Tibial nerve (tissue), 4 donors: ENCODE data around the gene HOXC10.

Source experiments
- EP300 ChIP-seq, 2 donors: sonication (generic); formaldehyde crosslinking; IDR thresholded peaks; one replicate each; pipeline ENCODE4 v1.6.1; 2017; ENCODE audit warnings: antibody characterized with exemption in 2 of 2, mild to moderate bottlenecking in 1 of 2
- POLR2A ChIP-seq, 2 donors: fragments of 450-650 bp; IDR thresholded peaks; one replicate each; pipeline ENCODE4 v1.6.1; 2017; ENCODE audit warnings: antibody characterized with exemption in 2 of 2, mild to moderate bottlenecking in 2 of 2, moderate library complexity in 2 of 2
- TF ChIP-seq, protein P1 (sequence below), 5 experiments: fragments of 200-600 bp in 3 of 5; fragments of 450-650 bp in 2 of 5; sonication (generic) in 3 of 5; IDR thresholded peaks; one replicate each; pipeline ENCODE4 v1.5.1; 2016 to 2019; ENCODE audit warnings: antibody characterized with exemption in 5 of 5, mild to moderate bottlenecking in 3 of 5, moderate library complexity in 2 of 5

DNA sequence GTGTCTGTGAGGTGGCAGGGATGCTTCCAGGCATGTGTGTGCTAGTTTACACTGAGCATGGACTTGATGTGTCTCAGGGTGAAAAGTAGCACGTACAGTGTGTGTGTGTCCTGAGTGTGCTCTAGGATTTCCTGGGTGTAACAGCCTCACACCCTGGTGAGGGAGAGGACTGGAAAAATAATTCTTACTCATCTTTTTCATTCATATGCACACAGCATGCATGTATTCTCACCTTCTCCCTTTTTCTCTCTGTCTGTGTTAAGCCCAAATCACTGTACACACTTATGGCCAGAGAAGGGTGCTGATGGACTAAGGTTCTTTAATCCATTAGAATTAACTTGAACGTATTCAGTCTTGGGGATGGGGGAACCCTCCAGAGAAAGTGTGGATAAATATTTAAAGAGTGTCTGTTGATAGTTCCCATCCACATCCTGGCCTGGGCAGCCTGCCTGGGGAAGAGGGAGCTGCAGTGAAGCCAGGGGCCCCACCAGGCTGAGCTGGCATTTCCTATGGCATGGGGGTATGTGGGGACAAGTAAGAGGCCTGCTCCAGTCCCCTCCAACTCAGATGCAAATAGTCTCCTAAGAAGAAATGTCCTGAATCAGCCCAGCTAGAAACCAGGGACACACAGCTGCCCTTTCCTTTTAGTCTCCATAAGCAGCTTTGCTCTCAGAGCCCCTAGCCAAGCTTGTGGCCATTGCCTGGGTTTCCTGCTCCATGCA, 22.8 kb downstream of the HOXC10 start:
- no peak for TF ChIP-seq POLR2A (IDR thresholded peaks at IDR 0.05)
- TF ChIP-seq, protein P1, sequence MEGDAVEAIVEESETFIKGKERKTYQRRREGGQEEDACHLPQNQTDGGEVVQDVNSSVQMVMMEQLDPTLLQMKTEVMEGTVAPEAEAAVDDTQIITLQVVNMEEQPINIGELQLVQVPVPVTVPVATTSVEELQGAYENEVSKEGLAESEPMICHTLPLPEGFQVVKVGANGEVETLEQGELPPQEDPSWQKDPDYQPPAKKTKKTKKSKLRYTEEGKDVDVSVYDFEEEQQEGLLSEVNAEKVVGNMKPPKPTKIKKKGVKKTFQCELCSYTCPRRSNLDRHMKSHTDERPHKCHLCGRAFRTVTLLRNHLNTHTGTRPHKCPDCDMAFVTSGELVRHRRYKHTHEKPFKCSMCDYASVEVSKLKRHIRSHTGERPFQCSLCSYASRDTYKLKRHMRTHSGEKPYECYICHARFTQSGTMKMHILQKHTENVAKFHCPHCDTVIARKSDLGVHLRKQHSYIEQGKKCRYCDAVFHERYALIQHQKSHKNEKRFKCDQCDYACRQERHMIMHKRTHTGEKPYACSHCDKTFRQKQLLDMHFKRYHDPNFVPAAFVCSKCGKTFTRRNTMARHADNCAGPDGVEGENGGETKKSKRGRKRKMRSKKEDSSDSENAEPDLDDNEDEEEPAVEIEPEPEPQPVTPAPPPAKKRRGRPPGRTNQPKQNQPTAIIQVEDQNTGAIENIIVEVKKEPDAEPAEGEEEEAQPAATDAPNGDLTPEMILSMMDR (IDR thresholded peaks at IDR 0.05), result no peak
- TF ChIP-seq EP300 (IDR thresholded peaks at IDR 0.05), result no peak
